NT2/D1 (cell line): Measurements from ENCODE around the gene ADAMTS6.

Experiments
- DNase-seq: peaks from one replicate; pipeline ENCODE4 v3.0.0-alpha.2; 2011; ENCODE audit warnings: low read depth, low spot score
- H3K27me3 ChIP-seq: 2 replicates; pipeline ENCODE4 v1.6.0; 2011; ENCODE audit warnings: mild to moderate bottlenecking; ENCODE audit not compliant: insufficient read length, insufficient read depth
- H3K36me3 ChIP-seq: 2 replicates; pipeline ENCODE4 v1.6.1; 2011; ENCODE audit warnings: mild to moderate bottlenecking, low read length, mixed read lengths; ENCODE audit not compliant: insufficient read depth, insufficient read length
- H3K4me1 ChIP-seq: 2 replicates; pipeline ENCODE4 v1.5.1; 2011; ENCODE audit not compliant: insufficient read depth, insufficient read length
- H3K4me3 ChIP-seq: 2 replicates; pipeline ENCODE4 v1.5.1; 2011; ENCODE audit warnings: low read depth; ENCODE audit not compliant: insufficient read length
- H3K9ac ChIP-seq: 2 replicates; pipeline ENCODE4 v1.6.0; 2011; ENCODE audit warnings: low read depth; ENCODE audit not compliant: insufficient read length
- H3K9me3 ChIP-seq: 2 replicates; pipeline ENCODE4 v1.5.1; 2011; ENCODE audit warnings: mild to moderate bottlenecking, low read length; ENCODE audit not compliant: insufficient read depth
- SUZ12 ChIP-seq: IDR thresholded peaks from 2 replicates; pipeline ENCODE4 v1.6.1; 2011; ENCODE audit not compliant: insufficient read length, insufficient read depth; ENCODE audit errors: extremely low read depth
- YY1 ChIP-seq: IDR thresholded peaks from 2 replicates; pipeline ENCODE4 v1.6.1; 2011; ENCODE audit not compliant: insufficient read length, insufficient read depth
- ZNF274 ChIP-seq: IDR thresholded peaks from 2 replicates; pipeline ENCODE4 v1.6.1; 2011; ENCODE audit warnings: mild to moderate bottlenecking, low read depth, low read length

The ADAMTS6 gene

DNA sequence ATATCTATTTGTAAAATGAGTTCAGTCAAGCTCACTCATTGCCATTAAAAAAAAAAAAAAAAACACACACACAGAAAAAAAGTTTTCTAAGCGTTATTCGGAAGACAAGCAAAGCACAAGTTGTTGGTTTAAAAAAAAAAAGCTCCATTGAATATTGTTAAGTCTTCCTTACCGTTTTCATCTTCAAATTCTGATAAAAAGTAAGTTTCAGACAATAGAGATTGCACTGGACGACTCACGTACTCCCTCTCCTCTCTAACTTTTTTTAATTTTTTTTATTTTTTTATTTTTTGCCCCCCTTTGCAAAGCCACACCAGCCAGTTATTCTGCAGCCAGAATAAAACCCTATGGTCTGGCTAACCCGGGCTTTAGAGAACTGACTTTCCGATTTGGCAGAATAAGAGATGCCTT lies 544 bp downstream of the ADAMTS6 start:
- Histone ChIP-seq H3K4me1 (no peaks in the 10 kb centered on the region), H3K9me3 (no peaks in the 10 kb centered on the region; the same call in 1 of the 2 replicates), H3K36me3 (no peaks in the 10 kb centered on the region), H3K27me3 (peaks cover 6% of the 10 kb centered on the region), H3K4me3 (no peak overlapping the region), H3K9ac (no peak overlapping the region)
- DNase-seq: no peak
- no peak for TF ChIP-seq YY1
- TF ChIP-seq SUZ12: no peak
- TF ChIP-seq ZNF274: no peak

DNA sequence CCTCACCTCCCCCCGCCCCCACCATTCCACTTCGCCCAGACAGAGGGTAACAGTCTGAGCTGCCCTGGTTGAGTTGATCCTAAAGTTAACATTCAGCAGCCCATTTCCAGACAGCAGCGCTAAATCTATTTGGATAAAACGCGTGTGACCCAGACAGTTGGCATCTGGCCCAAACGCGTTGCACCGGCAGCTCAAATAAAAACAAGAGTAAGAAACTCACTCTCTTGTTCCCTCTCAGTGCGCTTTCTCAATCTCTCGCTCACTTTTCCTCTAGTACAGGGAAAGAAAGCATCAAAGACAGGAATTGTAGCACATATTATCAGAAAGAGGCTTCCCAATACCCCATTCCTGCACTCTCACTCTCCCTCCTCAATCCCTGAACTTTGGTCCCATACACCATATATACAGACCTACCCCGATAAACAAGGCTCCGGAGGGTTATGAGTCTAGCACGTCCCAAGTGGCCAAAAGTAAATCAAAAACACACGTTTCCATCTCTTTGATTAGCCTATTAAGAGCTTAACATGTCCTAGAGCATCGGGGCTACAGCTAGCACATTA lies 1.3 kb downstream of the ADAMTS6 start:
- TF ChIP-seq YY1: no peak
- TF ChIP-seq SUZ12: no peak
- TF ChIP-seq ZNF274: no peak
- H3K4me1 ChIP-seq: no peaks in the 10 kb centered on the region
- H3K4me3 ChIP-seq: peak overlapping the region; percentile 2
- H3K27me3 ChIP-seq: peaks cover 6% of the 10 kb centered on the region
- peak overlapping the region; percentile 17 for H3K9ac ChIP-seq
- no peaks in the 10 kb centered on the region for H3K36me3 ChIP-seq
- no peaks in the 10 kb centered on the region; the same call in 1 of the 2 replicates for H3K9me3 ChIP-seq
- no peak for DNase-seq

- no peak for DNase-seq
- Histone ChIP-seq H3K9ac (no peak overlapping the region), H3K9me3 (no peaks in the 10 kb centered on the region), H3K4me1 (no peaks in the 10 kb centered on the region), H3K27me3 (peaks cover 6% of the 10 kb centered on the region), H3K36me3 (no peaks in the 10 kb centered on the region), H3K4me3 (no peak overlapping the region)
- TF ChIP-seq ZNF274 (no peak), YY1 (no peak), SUZ12 (no peak)
Measured at GRCh38 chr5:65479527-65479926, 2.2 kb downstream of the ADAMTS6 start.

GRCh38 chr5:65478336-65478735 lies 3.4 kb downstream of the ADAMTS6 start:
- DNase-seq: no peak
- Histone ChIP-seq H3K4me1 (no peaks in the 10 kb centered on the region), H3K9me3 (no peaks in the 10 kb centered on the region), H3K9ac (no peak overlapping the region), H3K27me3 (peaks cover 6% of the 10 kb centered on the region), H3K4me3 (no peak overlapping the region), H3K36me3 (no peaks in the 10 kb centered on the region)
- TF ChIP-seq YY1 (no peak), SUZ12 (no peak), ZNF274 (no peak)

GRCh38 chr5:65475895-65476294 lies 5.8 kb downstream of the ADAMTS6 start:
- no peak overlapping the region for H3K9ac ChIP-seq
- H3K9me3 ChIP-seq: no peaks in the 10 kb centered on the region
- no peak for DNase-seq
- no peaks in the 10 kb centered on the region for H3K4me1 ChIP-seq
- no peak overlapping the region for H3K4me3 ChIP-seq
- H3K27me3 ChIP-seq: peaks cover 6% of the 10 kb centered on the region
- H3K36me3 ChIP-seq: no peaks in the 10 kb centered on the region
- TF ChIP-seq YY1 (no peak), ZNF274 (no peak), SUZ12 (no peak)

- Histone ChIP-seq H3K9me3 (no peaks in the 10 kb centered on the region), H3K27me3 (peaks cover 2% of the 10 kb centered on the region), H3K9ac (no peak overlapping the region), H3K4me1 (no peaks in the 10 kb centered on the region), H3K4me3 (no peak overlapping the region), H3K36me3 (no peaks in the 10 kb centered on the region)
- no peak for DNase-seq
- no peak for TF ChIP-seq YY1
- TF ChIP-seq ZNF274: no peak
- no peak for TF ChIP-seq SUZ12
Measured at GRCh38 chr5:65475336-65475735, 6.4 kb downstream of the ADAMTS6 start.

- DNase-seq: no peak
- H3K27me3 ChIP-seq: no peaks in the 10 kb centered on the region
- H3K4me3 ChIP-seq: no peak overlapping the region
Measured at GRCh38 chr5:65474130-65474711, 7.5 kb downstream of the ADAMTS6 start.

More at GRCh38 chr5:65474130-65474711, 7.5 kb downstream of the ADAMTS6 start:
- Histone ChIP-seq H3K9ac (no peak overlapping the region), H3K4me1 (no peaks in the 10 kb centered on the region), H3K36me3 (no peaks in the 10 kb centered on the region), H3K9me3 (no peaks in the 10 kb centered on the region)
- no peak for TF ChIP-seq YY1
- TF ChIP-seq SUZ12: no peak
- TF ChIP-seq ZNF274: no peak
